ENCODE results near the gene MED16.

GRCh38 chr19:855142-855541 lies 37.8 kb downstream of the MED16 start:
- TF ChIP-seq POLR2A (IDR thresholded peaks at IDR 0.05), result no peak
- TF ChIP-seq, protein P1, sequence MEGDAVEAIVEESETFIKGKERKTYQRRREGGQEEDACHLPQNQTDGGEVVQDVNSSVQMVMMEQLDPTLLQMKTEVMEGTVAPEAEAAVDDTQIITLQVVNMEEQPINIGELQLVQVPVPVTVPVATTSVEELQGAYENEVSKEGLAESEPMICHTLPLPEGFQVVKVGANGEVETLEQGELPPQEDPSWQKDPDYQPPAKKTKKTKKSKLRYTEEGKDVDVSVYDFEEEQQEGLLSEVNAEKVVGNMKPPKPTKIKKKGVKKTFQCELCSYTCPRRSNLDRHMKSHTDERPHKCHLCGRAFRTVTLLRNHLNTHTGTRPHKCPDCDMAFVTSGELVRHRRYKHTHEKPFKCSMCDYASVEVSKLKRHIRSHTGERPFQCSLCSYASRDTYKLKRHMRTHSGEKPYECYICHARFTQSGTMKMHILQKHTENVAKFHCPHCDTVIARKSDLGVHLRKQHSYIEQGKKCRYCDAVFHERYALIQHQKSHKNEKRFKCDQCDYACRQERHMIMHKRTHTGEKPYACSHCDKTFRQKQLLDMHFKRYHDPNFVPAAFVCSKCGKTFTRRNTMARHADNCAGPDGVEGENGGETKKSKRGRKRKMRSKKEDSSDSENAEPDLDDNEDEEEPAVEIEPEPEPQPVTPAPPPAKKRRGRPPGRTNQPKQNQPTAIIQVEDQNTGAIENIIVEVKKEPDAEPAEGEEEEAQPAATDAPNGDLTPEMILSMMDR (IDR thresholded peaks at IDR 0.05), result no peak
- no peak for TF ChIP-seq EP300 (IDR thresholded peaks at IDR 0.05)
